Lower lobe of right lung (tissue), 2 donors: ENCODE results near the gene SLC28A1. TPM values are rescaled to one million over a fixed set of nuclear protein-coding genes. Genes with fewer than 3 reads are reported as not detected.
A peak's percentile ranks its signal among the peaks of the same experiment; 100 is the strongest.
"Not testable (repeated sequence)": the region's sequence is repeated elsewhere in the genome, so short reads cannot be mapped to it uniquely, and the experiment has no call there.

Experiments
- ATAC-seq, 2 donors: fragments of 200-7000 bp; cut with Tn5 transposase; one replicate each; pipeline ENCODE4 v1.9.1; 2020 to 2022; ENCODE audit warnings: mild to moderate bottlenecking in 2 of 2, moderate library complexity in 2 of 2
- DNase-seq: peaks from one replicate; pipeline ENCODE4 v3.0.0-alpha.2; 2020
- H3K27ac ChIP-seq: fragments of 200-600 bp; one replicate; pipeline ENCODE4 v1.8.0; 2022
- H3K27me3 ChIP-seq: fragments of 200-600 bp; one replicate; pipeline ENCODE4 v1.8.0; 2022; ENCODE audit warnings: low read depth
- H3K36me3 ChIP-seq: fragments of 200-600 bp; one replicate; pipeline ENCODE4 v1.8.0; 2022; ENCODE audit warnings: mild to moderate bottlenecking
- H3K4me1 ChIP-seq: fragments of 200-600 bp; one replicate; pipeline ENCODE4 v1.8.0; 2022
- H3K4me3 ChIP-seq: fragments of 200-600 bp; one replicate; pipeline ENCODE4 v1.8.0; 2022; ENCODE audit warnings: mild to moderate bottlenecking
- H3K9me3 ChIP-seq: fragments of 200-600 bp; one replicate; pipeline ENCODE4 v1.8.0; 2022
- CTCF ChIP-seq: fragments of 200-600 bp; IDR thresholded peaks from one replicate; pipeline ENCODE4 v1.8.0; 2022; ENCODE audit warnings: antibody characterized with exemption, mild to moderate bottlenecking
- intact Hi-C: fragments of 100-400 bp; cut with DNase I; formaldehyde crosslinking; loops from one replicate; pipeline ENCODE4 v1.11.0; 2022
- total RNA-seq: library from RNA; stranded (reverse); fragmentation: NEBNext Ultra II Directional; extraction: Animal tissue kit (Norgen Biotek cat#: 25700); gene quantifications from one replicate; pipeline ENCODE4 v1.2.1, GENCODE V29; 2021
- donor health status: DM: no; HTN: yes; CAD: no; lungs with severe emphysema.

Gene SLC28A1
- total RNA-seq, 1 donor from 2014 or later, result not detected

DNA sequence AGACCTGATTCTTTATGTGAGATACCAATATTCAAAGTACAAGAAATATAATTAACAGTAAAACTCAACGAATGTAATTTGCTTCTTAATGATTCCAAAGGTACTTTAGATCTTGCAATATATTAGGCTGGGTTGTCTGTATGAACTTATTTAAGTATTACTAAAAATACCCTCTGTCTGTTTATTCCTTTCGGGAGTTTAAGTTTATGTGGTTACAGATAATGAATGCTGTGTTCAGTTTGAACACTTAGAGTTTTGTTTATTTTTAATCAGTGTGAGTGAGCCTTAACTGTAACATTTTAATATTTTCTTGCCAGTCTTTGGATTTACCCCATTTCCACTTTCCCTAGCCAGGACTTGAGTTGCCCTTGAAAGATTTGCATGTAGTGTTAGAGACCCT lies 100.7 kb downstream of the SLC28A1 start:
- Histone ChIP-seq H3K36me3 (no peaks in the 10 kb centered on the region), H3K4me1 (peaks cover 30% of the 10 kb centered on the region), H3K27me3 (no peaks in the 10 kb centered on the region), H3K27ac (no peak overlapping the region), H3K9me3 (no peaks in the 10 kb centered on the region), H3K4me3 (no peak overlapping the region)
- intact Hi-C loops, result no loop called here
- ATAC-seq (no peak), DNase-seq (no peak)
- no peak for TF ChIP-seq CTCF

DNA sequence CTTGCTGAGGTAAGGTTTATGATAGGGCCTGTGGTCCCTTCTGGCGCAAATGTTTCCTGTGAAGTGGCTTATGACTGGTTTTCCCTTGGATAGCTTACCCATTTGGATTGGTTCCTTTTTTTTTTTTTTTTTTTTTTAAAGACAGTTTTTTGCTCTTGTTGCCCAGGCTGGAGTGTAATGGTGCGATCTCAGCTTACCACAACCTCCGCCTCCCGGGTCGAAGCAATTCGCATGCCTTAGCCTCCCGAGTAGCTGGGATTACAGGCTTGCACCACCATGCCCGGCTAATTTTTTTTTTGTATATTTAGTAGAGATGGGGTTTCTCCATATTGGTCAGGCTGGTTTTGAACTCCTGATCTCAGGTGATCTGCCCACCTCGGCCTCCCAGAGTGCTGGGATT lies 102.9 kb downstream of the SLC28A1 start:
- H3K27ac ChIP-seq, H3K27me3 ChIP-seq, H3K4me3 ChIP-seq, intact Hi-C loops, H3K36me3 ChIP-seq, ATAC-seq, H3K9me3 ChIP-seq, DNase-seq: not testable (repeated sequence)
- peaks cover 45% of the 10 kb centered on the region for H3K4me1 ChIP-seq

- TF ChIP-seq CTCF, result no peak
- ATAC-seq (no peak), DNase-seq (no peak)
- Histone ChIP-seq H3K27ac (no peak overlapping the region), H3K4me1 (peaks cover 43% of the 10 kb centered on the region), H3K36me3 (no peaks in the 10 kb centered on the region), H3K27me3 (no peaks in the 10 kb centered on the region), H3K4me3 (no peak overlapping the region), H3K9me3 (no peaks in the 10 kb centered on the region)
- intact Hi-C loops, result no loop called here
These were observed 103.6 kb downstream of the SLC28A1 start for GRCh38 chr15:84987949-84988624.

- no peak for DNase-seq
- peak in 1 of 2 donors; percentile 38 for ATAC-seq
- no peaks in the 10 kb centered on the region for H3K27me3 ChIP-seq
- H3K9me3 ChIP-seq, result no peaks in the 10 kb centered on the region
- no peaks in the 10 kb centered on the region for H3K36me3 ChIP-seq
- intact Hi-C loops, result no loop called here
- H3K4me3 ChIP-seq, result no peak overlapping the region
- H3K27ac ChIP-seq, result no peak overlapping the region
- TF ChIP-seq CTCF, result no peak
- H3K4me1 ChIP-seq, result peaks cover 35% of the 10 kb centered on the region
These were observed 104.6 kb downstream of the SLC28A1 start for GRCh38 chr15:84988909-84989644.

DNA sequence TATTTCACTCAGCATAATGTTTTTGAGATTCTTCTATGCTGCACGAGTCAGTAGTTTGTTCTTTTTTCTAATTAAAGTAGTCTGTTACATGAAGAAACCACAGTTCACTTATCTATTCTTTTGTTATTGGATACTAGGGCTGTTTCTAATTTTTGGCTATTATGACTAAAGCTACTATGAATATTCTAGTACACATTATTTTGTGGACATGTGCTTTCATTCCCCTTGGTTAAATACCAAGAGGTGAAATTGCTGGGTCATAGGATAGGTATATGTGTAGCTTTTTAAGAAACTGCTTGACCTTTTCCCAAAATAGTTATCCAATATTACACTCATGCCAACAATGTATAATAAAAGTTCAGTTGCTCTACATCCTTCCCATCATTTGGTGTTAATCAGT lies 106.0 kb downstream of the SLC28A1 start:
- Histone ChIP-seq H3K27me3 (no peaks in the 10 kb centered on the region), H3K36me3 (no peaks in the 10 kb centered on the region), H3K27ac (no peak overlapping the region), H3K4me1 (peaks cover 32% of the 10 kb centered on the region), H3K4me3 (no peak overlapping the region), H3K9me3 (no peaks in the 10 kb centered on the region)
- TF ChIP-seq CTCF, result no peak
- intact Hi-C loops, result no loop called here
- no peak for DNase-seq
- ATAC-seq, result no peak
